ENCODE data around the gene RWDD2A. TPM values are rescaled to one million over a fixed set of nuclear protein-coding genes. Genes with fewer than 3 reads are reported as not detected.

Gene RWDD2A
- total and polyA plus RNA-seq, 2 donors from 2014 or later, result 4.0 to 5.5 TPM

Other genes starting within 250 kb of the RWDD2A start
- 6.0 TPM for gene UBE3D, start 127.5 kb upstream of the RWDD2A start, total RNA-seq
- 4.8 TPM for gene UBE3D, start 127.5 kb upstream of the RWDD2A start, polyA plus RNA-seq (ENCODE audit: insufficient read depth, low read depth, low replicate concordance)
- 31.6 TPM for gene DOP1A, start 125.7 kb upstream of the RWDD2A start, total RNA-seq
- gene DOP1A, start 125.7 kb upstream of the RWDD2A start, polyA plus RNA-seq (ENCODE audit: insufficient read depth, low read depth, low replicate concordance), result 5.1 TPM
- gene PGM3, start 92 bp upstream of the RWDD2A start, total RNA-seq, result 31.8 TPM
- 10.3 TPM for gene PGM3, start 92 bp upstream of the RWDD2A start, polyA plus RNA-seq (ENCODE audit: insufficient read depth, low read depth, low replicate concordance)
- gene ME1, start 237.7 kb downstream of the RWDD2A start, total RNA-seq, result 3.3 TPM
- 5.5 TPM for gene ME1, start 237.7 kb downstream of the RWDD2A start, polyA plus RNA-seq (ENCODE audit: insufficient read depth, low read depth, low replicate concordance)